Measurements from ENCODE around the gene DPF3. TPM values are rescaled to one million over a fixed set of nuclear protein-coding genes. Genes with fewer than 3 reads are reported as not detected.

The DPF3 gene
- total RNA-seq, 1 experiment from 2014 or later: 0.31 TPM

DNA sequence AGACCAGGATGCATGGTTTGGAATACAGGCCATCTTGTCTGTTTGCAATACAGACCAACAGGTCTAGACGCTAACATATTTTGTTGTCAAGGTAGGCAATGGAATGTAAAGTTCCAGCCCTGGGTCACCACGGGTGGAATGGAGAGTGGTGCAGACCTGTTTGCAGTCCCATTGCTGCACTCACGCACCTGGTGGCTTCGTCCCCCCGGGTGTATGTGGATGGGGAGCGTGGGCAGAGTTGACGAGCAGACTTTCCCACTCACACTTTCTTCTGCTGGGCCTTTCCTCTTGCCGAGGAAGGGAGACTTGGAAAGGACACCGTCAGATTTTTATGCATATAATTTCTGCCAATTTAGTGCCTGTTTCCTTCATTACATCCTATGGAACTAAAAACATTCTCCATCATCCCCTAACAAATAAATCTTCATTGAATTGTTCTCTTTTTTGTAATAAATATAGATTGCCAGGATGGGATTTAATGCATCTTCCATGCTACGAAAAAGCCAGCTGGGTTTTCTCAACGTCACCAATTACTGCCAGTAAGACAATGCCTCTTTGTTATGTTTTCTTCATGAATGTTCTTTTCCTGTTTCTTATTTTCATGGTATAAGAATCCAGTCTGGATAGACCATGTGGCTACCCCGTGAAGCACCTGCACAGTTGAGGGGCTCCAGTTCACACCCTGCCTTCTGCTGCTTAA is 47.5 kb upstream of the DPF3 start:
- ChIA-PET POLR2A (no interaction called here), CTCF (no interaction called here)
- Mint-ChIP-seq H3K4me1 (0 out of 2 replicates have a peak, but pooled peaks cover 7% of the 10 kb centered on the region), H3K4me3 (no peak overlapping the region), H3K36me3 (peaks cover 41% of the 10 kb centered on the region), H3K27ac (no peak overlapping the region), H3K9me3 (no peaks in the 10 kb centered on the region), H3K27me3 (ENCODE audit: low read depth) (no peaks in the 10 kb centered on the region)
- ATAC-seq: no peak
- TF ChIP-seq SOX15 (CRISPR knock-in tag; IDR thresholded peaks at IDR 0.05) (no peak), ZNF671 (CRISPR knock-in tag; IDR thresholded peaks at IDR 0.05) (no peak), ZNF396 (CRISPR knock-in tag; IDR thresholded peaks at IDR 0.05; ENCODE audit: borderline replicate concordance) (no peak), ETV6 (CRISPR knock-in tag; IDR thresholded peaks at IDR 0.05) (no peak), MYBL2 (CRISPR knock-in tag; IDR thresholded peaks at IDR 0.05) (no peak)
- TF ChIP-seq, protein P1, sequence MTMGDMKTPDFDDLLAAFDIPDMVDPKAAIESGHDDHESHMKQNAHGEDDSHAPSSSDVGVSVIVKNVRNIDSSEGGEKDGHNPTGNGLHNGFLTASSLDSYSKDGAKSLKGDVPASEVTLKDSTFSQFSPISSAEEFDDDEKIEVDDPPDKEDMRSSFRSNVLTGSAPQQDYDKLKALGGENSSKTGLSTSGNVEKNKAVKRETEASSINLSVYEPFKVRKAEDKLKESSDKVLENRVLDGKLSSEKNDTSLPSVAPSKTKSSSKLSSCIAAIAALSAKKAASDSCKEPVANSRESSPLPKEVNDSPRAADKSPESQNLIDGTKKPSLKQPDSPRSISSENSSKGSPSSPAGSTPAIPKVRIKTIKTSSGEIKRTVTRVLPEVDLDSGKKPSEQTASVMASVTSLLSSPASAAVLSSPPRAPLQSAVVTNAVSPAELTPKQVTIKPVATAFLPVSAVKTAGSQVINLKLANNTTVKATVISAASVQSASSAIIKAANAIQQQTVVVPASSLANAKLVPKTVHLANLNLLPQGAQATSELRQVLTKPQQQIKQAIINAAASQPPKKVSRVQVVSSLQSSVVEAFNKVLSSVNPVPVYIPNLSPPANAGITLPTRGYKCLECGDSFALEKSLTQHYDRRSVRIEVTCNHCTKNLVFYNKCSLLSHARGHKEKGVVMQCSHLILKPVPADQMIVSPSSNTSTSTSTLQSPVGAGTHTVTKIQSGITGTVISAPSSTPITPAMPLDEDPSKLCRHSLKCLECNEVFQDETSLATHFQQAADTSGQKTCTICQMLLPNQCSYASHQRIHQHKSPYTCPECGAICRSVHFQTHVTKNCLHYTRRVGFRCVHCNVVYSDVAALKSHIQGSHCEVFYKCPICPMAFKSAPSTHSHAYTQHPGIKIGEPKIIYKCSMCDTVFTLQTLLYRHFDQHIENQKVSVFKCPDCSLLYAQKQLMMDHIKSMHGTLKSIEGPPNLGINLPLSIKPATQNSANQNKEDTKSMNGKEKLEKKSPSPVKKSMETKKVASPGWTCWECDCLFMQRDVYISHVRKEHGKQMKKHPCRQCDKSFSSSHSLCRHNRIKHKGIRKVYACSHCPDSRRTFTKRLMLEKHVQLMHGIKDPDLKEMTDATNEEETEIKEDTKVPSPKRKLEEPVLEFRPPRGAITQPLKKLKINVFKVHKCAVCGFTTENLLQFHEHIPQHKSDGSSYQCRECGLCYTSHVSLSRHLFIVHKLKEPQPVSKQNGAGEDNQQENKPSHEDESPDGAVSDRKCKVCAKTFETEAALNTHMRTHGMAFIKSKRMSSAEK (CRISPR knock-in tag; IDR thresholded peaks at IDR 0.05; ENCODE audit: borderline replicate concordance): no peak
- DNase-seq (ENCODE audit: low spot score): no peak

DNA sequence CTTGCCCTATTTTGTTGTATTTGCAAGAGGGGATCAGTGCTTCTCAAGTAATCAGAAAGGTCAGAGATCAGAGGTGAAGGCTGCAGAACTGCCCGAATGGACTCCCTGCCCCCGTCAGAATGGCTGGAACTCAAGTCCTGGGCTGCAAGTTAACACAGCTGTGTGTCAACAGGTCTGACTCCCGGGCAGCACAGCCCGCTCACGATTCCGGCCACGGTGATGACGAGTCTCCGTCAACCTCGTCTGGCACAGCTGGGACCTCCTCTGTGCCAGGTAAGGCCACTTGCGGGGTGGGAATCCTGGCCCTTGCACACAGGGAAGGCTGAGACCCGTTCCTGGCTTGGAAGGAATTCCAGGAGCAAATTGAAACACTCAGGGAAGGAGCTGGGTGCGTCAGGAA is 45.7 kb upstream of the DPF3 start:
- DNase-seq (ENCODE audit: low spot score) (no peak), ATAC-seq (no peak)
- H3K4me1 Mint-ChIP-seq: peaks cover 9% of the 10 kb centered on the region
- H3K27me3 Mint-ChIP-seq (ENCODE audit: low read depth): no peaks in the 10 kb centered on the region
- ChIA-PET CTCF (interaction anchor here (2.1 kb wide), 1 partner anchor 9 kb away, joined by 10 read pairs; no protein-coding TSS in a partner anchor), POLR2A (no interaction called here)
- H3K27ac Mint-ChIP-seq: no peak overlapping the region
- peaks cover 35% of the 10 kb centered on the region for H3K36me3 Mint-ChIP-seq
- no peak overlapping the region for H3K4me3 Mint-ChIP-seq
- H3K9me3 Mint-ChIP-seq: no peaks in the 10 kb centered on the region
- TF ChIP-seq SMAD3 (CRISPR knock-in tag; IDR thresholded peaks at IDR 0.05; ENCODE audit: borderline replicate concordance) (no peak), ZBTB21 (CRISPR knock-in tag; IDR thresholded peaks at IDR 0.05; ENCODE audit: borderline replicate concordance) (no peak), CREB1 (CRISPR knock-in tag; IDR thresholded peaks at IDR 0.05) (no peak), RORB (CRISPR knock-in tag; IDR thresholded peaks at IDR 0.05) (no peak), ELF4 (CRISPR knock-in tag; IDR thresholded peaks at IDR 0.05; ENCODE audit: low read depth) (no peak), IRF2 (CRISPR knock-in tag; IDR thresholded peaks at IDR 0.05; ENCODE audit: borderline replicate concordance, low read depth) (no peak), ESRRA (CRISPR knock-in tag; IDR thresholded peaks at IDR 0.05; ENCODE audit: borderline replicate concordance) (no peak), JUN (CRISPR knock-in tag; IDR thresholded peaks at IDR 0.05) (no peak), OVOL2 (CRISPR knock-in tag; IDR thresholded peaks at IDR 0.05; ENCODE audit: borderline replicate concordance) (no peak), NFYB (CRISPR knock-in tag; conservative IDR thresholded peaks at IDR 0.05; ENCODE audit: low read depth) (no peak), ZNF396 (CRISPR knock-in tag; IDR thresholded peaks at IDR 0.05; ENCODE audit: borderline replicate concordance) (no peak), PRRX2 (CRISPR knock-in tag; IDR thresholded peaks at IDR 0.05) (no peak), RELA (CRISPR knock-in tag; IDR thresholded peaks at IDR 0.05; ENCODE audit: borderline replicate concordance) (no peak)
- TF ChIP-seq, protein P2, sequence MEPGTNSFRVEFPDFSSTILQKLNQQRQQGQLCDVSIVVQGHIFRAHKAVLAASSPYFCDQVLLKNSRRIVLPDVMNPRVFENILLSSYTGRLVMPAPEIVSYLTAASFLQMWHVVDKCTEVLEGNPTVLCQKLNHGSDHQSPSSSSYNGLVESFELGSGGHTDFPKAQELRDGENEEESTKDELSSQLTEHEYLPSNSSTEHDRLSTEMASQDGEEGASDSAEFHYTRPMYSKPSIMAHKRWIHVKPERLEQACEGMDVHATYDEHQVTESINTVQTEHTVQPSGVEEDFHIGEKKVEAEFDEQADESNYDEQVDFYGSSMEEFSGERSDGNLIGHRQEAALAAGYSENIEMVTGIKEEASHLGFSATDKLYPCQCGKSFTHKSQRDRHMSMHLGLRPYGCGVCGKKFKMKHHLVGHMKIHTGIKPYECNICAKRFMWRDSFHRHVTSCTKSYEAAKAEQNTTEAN (CRISPR knock-in tag; IDR thresholded peaks at IDR 0.05): no peak
- TF ChIP-seq, protein P1 (CRISPR knock-in tag; IDR thresholded peaks at IDR 0.05; ENCODE audit: borderline replicate concordance): no peak
- TF ChIP-seq, protein P3, sequence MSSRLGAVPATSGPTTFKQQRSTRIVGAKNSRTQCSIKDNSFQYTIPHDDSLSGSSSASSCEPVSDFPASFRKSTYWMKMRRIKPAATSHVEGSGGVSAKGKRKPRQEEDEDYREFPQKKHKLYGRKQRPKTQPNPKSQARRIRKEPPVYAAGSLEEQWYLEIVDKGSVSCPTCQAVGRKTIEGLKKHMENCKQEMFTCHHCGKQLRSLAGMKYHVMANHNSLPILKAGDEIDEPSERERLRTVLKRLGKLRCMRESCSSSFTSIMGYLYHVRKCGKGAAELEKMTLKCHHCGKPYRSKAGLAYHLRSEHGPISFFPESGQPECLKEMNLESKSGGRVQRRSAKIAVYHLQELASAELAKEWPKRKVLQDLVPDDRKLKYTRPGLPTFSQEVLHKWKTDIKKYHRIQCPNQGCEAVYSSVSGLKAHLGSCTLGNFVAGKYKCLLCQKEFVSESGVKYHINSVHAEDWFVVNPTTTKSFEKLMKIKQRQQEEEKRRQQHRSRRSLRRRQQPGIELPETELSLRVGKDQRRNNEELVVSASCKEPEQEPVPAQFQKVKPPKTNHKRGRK (CRISPR knock-in tag; IDR thresholded peaks at IDR 0.05; ENCODE audit: borderline replicate concordance): no peak
- TF ChIP-seq, protein P4, sequence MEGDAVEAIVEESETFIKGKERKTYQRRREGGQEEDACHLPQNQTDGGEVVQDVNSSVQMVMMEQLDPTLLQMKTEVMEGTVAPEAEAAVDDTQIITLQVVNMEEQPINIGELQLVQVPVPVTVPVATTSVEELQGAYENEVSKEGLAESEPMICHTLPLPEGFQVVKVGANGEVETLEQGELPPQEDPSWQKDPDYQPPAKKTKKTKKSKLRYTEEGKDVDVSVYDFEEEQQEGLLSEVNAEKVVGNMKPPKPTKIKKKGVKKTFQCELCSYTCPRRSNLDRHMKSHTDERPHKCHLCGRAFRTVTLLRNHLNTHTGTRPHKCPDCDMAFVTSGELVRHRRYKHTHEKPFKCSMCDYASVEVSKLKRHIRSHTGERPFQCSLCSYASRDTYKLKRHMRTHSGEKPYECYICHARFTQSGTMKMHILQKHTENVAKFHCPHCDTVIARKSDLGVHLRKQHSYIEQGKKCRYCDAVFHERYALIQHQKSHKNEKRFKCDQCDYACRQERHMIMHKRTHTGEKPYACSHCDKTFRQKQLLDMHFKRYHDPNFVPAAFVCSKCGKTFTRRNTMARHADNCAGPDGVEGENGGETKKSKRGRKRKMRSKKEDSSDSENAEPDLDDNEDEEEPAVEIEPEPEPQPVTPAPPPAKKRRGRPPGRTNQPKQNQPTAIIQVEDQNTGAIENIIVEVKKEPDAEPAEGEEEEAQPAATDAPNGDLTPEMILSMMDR (IDR thresholded peaks at IDR 0.05): no peak
- TF ChIP-seq, protein P5, sequence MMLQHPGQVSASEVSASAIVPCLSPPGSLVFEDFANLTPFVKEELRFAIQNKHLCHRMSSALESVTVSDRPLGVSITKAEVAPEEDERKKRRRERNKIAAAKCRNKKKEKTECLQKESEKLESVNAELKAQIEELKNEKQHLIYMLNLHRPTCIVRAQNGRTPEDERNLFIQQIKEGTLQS (CRISPR knock-in tag; conservative IDR thresholded peaks at IDR 0.05): no peak
